HepG2 (cell line): Measurements from ENCODE around the gene EVA1A. TPM values are rescaled to one million over a fixed set of nuclear protein-coding genes. Genes with fewer than 3 reads are reported as not detected.

Experiments used
- ATAC-seq: fragments of 200-7000 bp; cut with Tn5 transposase; 3 replicates; pipeline ENCODE4 v1.9.1; 2020; ENCODE audit warnings: mild to moderate bottlenecking, moderate library complexity
- BruUV-seq: library from RNA; stranded (reverse); fragments of 400-500 nt; replicated peaks from 2 replicates; lab custom pipeline; 2021; lab: Mats Ljungman, UMichigan
- CTCF ChIA-PET: fragments of 300-600 bp; formaldehyde crosslinking; extraction: SDS; loops from one replicate; lab custom pipeline; 2021; ENCODE audit warnings: low total read pairs, inconsistent platforms, low intra/inter-chr PET ratio; lab: Yijun Ruan, JAX
- POLR2A ChIA-PET: fragments of 350-600 bp; sonication (Branson Sonifier 250); formaldehyde crosslinking; loops from one replicate; lab custom pipeline; 2020; ENCODE audit warnings: antibody characterized with exemption, inconsistent platforms; lab: Yijun Ruan, JAX
- DNase-seq: peaks from one replicate; pipeline ENCODE4 v3.0.0-alpha.2; 2015; ENCODE audit warnings: low spot score
- FAIRE-seq: peaks from 3 replicates; lab custom pipeline; 2011; peaks lifted over from hg19 to GRCh38; lab: Jason Lieb, UNC
- H2AFZ ChIP-seq: one replicate; pipeline ENCODE4 v1.6.1; 2011; ENCODE audit warnings: low read length, inconsistent platforms
- H3K27ac ChIP-seq: fragments of 300-600 bp; 3 replicates; pipeline ENCODE4 v1.8.0; 2011; ENCODE audit warnings: mixed run types, mild to moderate bottlenecking, mixed read lengths, low read length, inconsistent platforms; ENCODE audit not compliant: insufficient read depth; ENCODE audit errors: extremely low read length
- H3K27me3 ChIP-seq, 2 experiments: fragments of 200-600 bp in 1 of 2; 2 replicates in 1 of 2; 3 replicates in 1 of 2; pipeline versions ENCODE4 v1.6.0 to v1.8.0; 2011; ENCODE audit warnings: low read length in 2 of 2, mild to moderate bottlenecking in 2 of 2, moderate library complexity in 2 of 2, inconsistent platforms in 1 of 2; ENCODE audit not compliant: insufficient read depth in 2 of 2, control insufficient read depth in 1 of 2
- H3K36me3 ChIP-seq, 2 experiments: fragments of 200-600 bp in 1 of 2; replicated peaks in 1 of 2; 2 replicates in 1 of 2; 3 replicates in 1 of 2; pipeline versions ENCODE4 v1.5.1 to v1.8.0; 2011; ENCODE audit warnings: low read length in 2 of 2, inconsistent platforms in 1 of 2; ENCODE audit not compliant: insufficient read depth in 2 of 2, control insufficient read depth in 1 of 2
- H3K4me1 ChIP-seq: 2 replicates; pipeline ENCODE4 v1.5.1; 2012; ENCODE audit warnings: low read length, inconsistent platforms; ENCODE audit not compliant: insufficient read depth
- H3K4me2 ChIP-seq: 2 replicates; pipeline ENCODE4 v1.6.0; 2011; ENCODE audit warnings: low read depth, low read length, inconsistent platforms
- H3K4me3 ChIP-seq, 3 experiments: fragments of 200-600 bp in 1 of 3; sonication (generic), shearing (Covaris generic) in 1 of 3; replicated peaks in 1 of 3; 2 replicates each; pipeline ENCODE4 v1.5.1; 2011 to 2016; ENCODE audit warnings: low read length in 3 of 3, inconsistent platforms in 2 of 3, low read depth in 2 of 3, mild to moderate bottlenecking in 2 of 3, control low read depth in 1 of 3, mixed read lengths in 1 of 3; ENCODE audit not compliant: insufficient read depth in 1 of 3
- H3K79me2 ChIP-seq: one replicate; pipeline ENCODE4 v1.6.1; 2011; ENCODE audit warnings: low read length, inconsistent platforms; ENCODE audit not compliant: insufficient read depth
- H3K9ac ChIP-seq: 2 replicates; pipeline ENCODE4 v1.6.0; 2011; ENCODE audit warnings: mild to moderate bottlenecking, low read depth, low read length, inconsistent platforms; ENCODE audit not compliant: insufficient read depth
- H3K9me3 ChIP-seq: 2 replicates; pipeline ENCODE4 v1.5.1; 2012; ENCODE audit warnings: mild to moderate bottlenecking, low read length
- H4K20me1 ChIP-seq: 2 replicates; pipeline ENCODE4 v1.6.0; 2011; ENCODE audit warnings: inconsistent platforms, mild to moderate bottlenecking, low read length, moderate library complexity; ENCODE audit not compliant: insufficient read depth
- CBFB ChIP-seq: sonication (generic); formaldehyde crosslinking; IDR thresholded peaks from 2 replicates; pipeline ENCODE4 v1.4.0; 2020; ENCODE audit warnings: missing genetic modification reagents
- CSRNP1 ChIP-seq: sonication (generic); formaldehyde crosslinking; IDR thresholded peaks from 2 replicates; pipeline ENCODE4 v1.8.1; 2023; ENCODE audit warnings: mild to moderate bottlenecking, missing genetic modification reagents
- FOXA1 ChIP-seq, 2 experiments: fragments of 450-650 bp in 1 of 2; sonication (generic) in 1 of 2; formaldehyde crosslinking in 1 of 2; IDR thresholded peaks; 2 replicates each; pipeline versions ENCODE4 v1.4.0 to v1.6.1; 2016 to 2020; ENCODE audit warnings: missing genetic modification reagents in 1 of 2
- KDM1A ChIP-seq: IDR thresholded peaks from 2 replicates; pipeline ENCODE4 v1.6.1; 2016; ENCODE audit warnings: missing compliant biosample characterization
- NR2F2 ChIP-seq: IDR thresholded peaks from 2 replicates; pipeline ENCODE4 v1.6.1; 2012; ENCODE audit warnings: low read depth, inconsistent platforms, borderline replicate concordance
- RARG ChIP-seq: sonication (generic); formaldehyde crosslinking; IDR thresholded peaks from 2 replicates; pipeline ENCODE4 v1.4.0; 2020; ENCODE audit warnings: low read depth, mild to moderate bottlenecking, missing genetic modification reagents
- RCOR2 ChIP-seq: IDR thresholded peaks from 2 replicates; pipeline ENCODE4 v1.6.1; 2016; ENCODE audit warnings: missing biosample characterization, missing genetic modification reagents
- SALL2 ChIP-seq: sonication (generic); formaldehyde crosslinking; IDR thresholded peaks from 2 replicates; pipeline ENCODE4 v1.8.1; 2023; ENCODE audit warnings: mild to moderate bottlenecking, missing genetic modification reagents, inconsistent platforms
- ZFP36 ChIP-seq: fragments of 150-350 bp; IDR thresholded peaks from 2 replicates; pipeline ENCODE4 v1.6.1; 2018; ENCODE audit warnings: borderline replicate concordance, low read length, low read depth; ENCODE audit not compliant: partially characterized antibody
- ZKSCAN8 ChIP-seq: IDR thresholded peaks from 2 replicates; pipeline ENCODE4 v1.6.1; 2016; ENCODE audit warnings: borderline replicate concordance, missing genetic modification reagents, missing compliant biosample characterization
- ZNF335 ChIP-seq: sonication (generic); formaldehyde crosslinking; IDR thresholded peaks from 2 replicates; pipeline ENCODE4 v1.4.0; 2020; ENCODE audit warnings: missing genetic modification reagents
- ZNF34 ChIP-seq: sonication (generic); formaldehyde crosslinking; IDR thresholded peaks from 2 replicates; pipeline ENCODE4 v1.4.0; 2020; ENCODE audit warnings: mild to moderate bottlenecking, missing genetic modification reagents, borderline replicate concordance
- ZNF619 ChIP-seq: sonication (generic); formaldehyde crosslinking; IDR thresholded peaks from 2 replicates; pipeline ENCODE4 v1.4.0; 2020; ENCODE audit warnings: mild to moderate bottlenecking, missing genetic modification reagents
- WGBS: methylation state at CpG from one replicate; pipeline ENCODE4 v1.1.6; 2017; ENCODE audit warnings: low lambda C conversion rate; 5-methylcytosine and 5-hydroxymethylcytosine counted together
- in situ Hi-C: cut with HindIII; loops from 2 replicates; pipeline ENCODE4 v1.10.0; 2017; ENCODE audit warnings: low pct_unique_long_range_greater_than_20kb; ENCODE audit not compliant: extremely low pct_ligation_motif_present
- intact Hi-C: fragments of 100-400 bp; cut with micrococcal nuclease; formaldehyde crosslinking; loops from one replicate; pipeline ENCODE4 v1.10.0; 2022; ENCODE audit not compliant: unreplicated experiment
- polyA plus RNA-seq, 8 experiments: library from polyadenylated mRNA; depleted of rRNA in 3 of 8; stranded (reverse) in 7 of 8; unstranded in 1 of 8; fragments of >200 nt; fragmentation: Illumina TruSeq in 4 of 8; extraction: Trizol in 4 of 8; gene quantifications; 2 replicates each; pipeline versions ENCODE4 v1.2.1 to v1.2.3, GENCODE V29; 2011 to 2016; ENCODE audit warnings: low read depth in 4 of 8, missing spikeins in 1 of 8, mixed read lengths in 1 of 8; ENCODE audit not compliant: insufficient read depth in 1 of 8
- total RNA-seq, 5 experiments: library from RNA; depleted of rRNA; stranded (reverse); fragments of >200 nt; fragmentation: Illumina TruSeq; extraction: Trizol; gene quantifications; 2 replicates each; pipeline ENCODE4 v1.2.3, GENCODE V29; 2016; ENCODE audit warnings: low read depth in 1 of 5
- TF ChIP-seq, protein P1 (sequence below): sonication (generic); formaldehyde crosslinking; conservative IDR thresholded peaks from 2 replicates; pipeline ENCODE4 v1.4.0; 2020; ENCODE audit warnings: mild to moderate bottlenecking, missing genetic modification reagents, moderate library complexity
- TF ChIP-seq, protein P2 (sequence below): sonication (generic); formaldehyde crosslinking; IDR thresholded peaks from 2 replicates; pipeline ENCODE4 v1.4.0; 2020; ENCODE audit warnings: mild to moderate bottlenecking, missing genetic modification reagents
- TF ChIP-seq, protein P3 (sequence below): sonication (generic); formaldehyde crosslinking; IDR thresholded peaks from 2 replicates; pipeline ENCODE4 v1.5.0; 2020; ENCODE audit warnings: missing genetic modification reagents, mild to moderate bottlenecking, borderline replicate concordance

Gene EVA1A
- total and polyA plus RNA-seq, 2 of the 13 experiments (the other 11 are each of a cell fraction or from before 2014, with no cell fraction given): 57.5 to 57.8 TPM

DNA sequence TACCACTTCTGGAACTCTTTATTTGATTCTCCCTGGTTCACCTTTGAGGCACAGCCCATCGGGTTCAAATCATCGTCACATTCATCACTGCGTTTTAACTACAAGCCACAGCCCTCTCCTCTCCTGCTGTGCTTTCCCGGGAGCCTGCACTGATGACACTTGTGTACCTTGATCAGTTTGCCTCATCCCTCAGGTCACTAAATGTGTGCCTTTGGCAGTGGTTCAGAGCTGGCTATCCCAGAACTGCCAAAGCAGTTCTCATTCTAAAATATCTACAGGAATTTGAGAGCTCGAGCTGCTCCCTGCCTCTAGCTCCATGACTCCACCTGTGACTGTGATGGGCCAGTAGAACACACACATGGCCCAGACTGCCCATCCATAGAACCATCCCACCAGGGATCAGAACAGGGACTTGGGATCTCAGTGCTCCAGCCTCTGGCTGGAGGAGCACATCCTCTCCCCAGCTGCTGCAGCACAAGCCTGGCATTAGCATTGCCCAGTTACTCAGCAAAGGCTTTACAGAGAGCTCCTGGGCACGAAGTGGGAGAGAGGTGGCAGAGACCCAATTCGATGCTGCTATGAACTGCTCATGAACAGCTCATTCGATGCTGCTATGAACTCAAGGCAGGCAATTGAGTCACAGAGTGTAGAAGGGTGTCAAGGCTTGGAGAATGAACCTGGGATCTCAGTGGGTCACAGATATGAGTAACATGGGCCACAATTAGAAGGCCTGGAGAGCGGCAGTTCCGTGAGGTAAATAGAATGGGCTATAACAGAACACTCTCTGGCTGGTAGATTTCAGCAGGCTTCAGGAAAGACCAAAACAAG, 41.9 kb downstream of the EVA1A start:
- H3K79me2 ChIP-seq: peaks cover 62% of the 10 kb centered on the region
- ATAC-seq (peak; percentile 20), DNase-seq (peak; percentile 64), FAIRE-seq (no peak)
- WGBS: 63% methylated on average over 10 of the region's 10 CpGs
- intact Hi-C loops: no loop called here
- POLR2A ChIA-PET: interaction anchor here (0.6 to 7.3 kb wide), 9 partner anchors 8 to 52 kb away, joined by 3 to 73 read pairs (median 7); partner anchors contain the start of gene EVA1A
- H3K27ac ChIP-seq: peak overlapping the region; percentile 92
- no TSS peak for BruUV-seq
- H3K4me3 ChIP-seq: no peak overlapping the region
- peaks cover 3% of the 10 kb centered on the region; the same call in 1 of the 2 replicates for H3K9me3 ChIP-seq
- peak overlapping the region; percentile 66 for H3K9ac ChIP-seq
- in situ Hi-C loops: loop anchor here (5.0 kb wide), 1 partner anchor 53 kb away; no protein-coding TSS in a partner anchor
- H3K4me2 ChIP-seq: peak overlapping the region; percentile 33
- H3K36me3 ChIP-seq: peaks cover 28 to 55% of the 10 kb centered on the region in 2 experiments
- H4K20me1 ChIP-seq: no peaks in the 10 kb centered on the region
- peaks cover 97% of the 10 kb centered on the region for H3K4me1 ChIP-seq
- no peaks in the 10 kb centered on the region for H3K27me3 ChIP-seq
- CTCF ChIA-PET: no interaction called here
- H2AFZ ChIP-seq: no peak overlapping the region
- TF ChIP-seq FOXA1 (IDR thresholded peaks at IDR 0.05) (no peak), FOXA1 (CRISPR knock-in tag; IDR thresholded peaks at IDR 0.05) (peak; percentile 42; the same call in 1 of the 2 replicates), CSRNP1 (CRISPR knock-in tag) (no peak), ZNF335 (CRISPR knock-in tag) (no peak), ZFP36 (no peak), NR2F2 (0 out of 2 replicates have a peak, but pooled peaks have one; percentile 11), KDM1A (CRISPR knock-in tag) (peak; percentile 50; the same call in 1 of the 2 replicates), RCOR2 (CRISPR knock-in tag) (peak; percentile 50; the same call in 1 of the 2 replicates), ZNF34 (CRISPR knock-in tag) (no peak), ZKSCAN8 (CRISPR knock-in tag) (peak; percentile 56; the same call in 1 of the 2 replicates), RARG (no peak), CBFB (CRISPR knock-in tag) (peak; percentile 57; the same call in 1 of the 2 replicates), SALL2 (CRISPR knock-in tag) (0 out of 2 replicates have a peak, but pooled peaks have one; percentile 22), ZNF619 (no peak)
- TF ChIP-seq, protein P1, sequence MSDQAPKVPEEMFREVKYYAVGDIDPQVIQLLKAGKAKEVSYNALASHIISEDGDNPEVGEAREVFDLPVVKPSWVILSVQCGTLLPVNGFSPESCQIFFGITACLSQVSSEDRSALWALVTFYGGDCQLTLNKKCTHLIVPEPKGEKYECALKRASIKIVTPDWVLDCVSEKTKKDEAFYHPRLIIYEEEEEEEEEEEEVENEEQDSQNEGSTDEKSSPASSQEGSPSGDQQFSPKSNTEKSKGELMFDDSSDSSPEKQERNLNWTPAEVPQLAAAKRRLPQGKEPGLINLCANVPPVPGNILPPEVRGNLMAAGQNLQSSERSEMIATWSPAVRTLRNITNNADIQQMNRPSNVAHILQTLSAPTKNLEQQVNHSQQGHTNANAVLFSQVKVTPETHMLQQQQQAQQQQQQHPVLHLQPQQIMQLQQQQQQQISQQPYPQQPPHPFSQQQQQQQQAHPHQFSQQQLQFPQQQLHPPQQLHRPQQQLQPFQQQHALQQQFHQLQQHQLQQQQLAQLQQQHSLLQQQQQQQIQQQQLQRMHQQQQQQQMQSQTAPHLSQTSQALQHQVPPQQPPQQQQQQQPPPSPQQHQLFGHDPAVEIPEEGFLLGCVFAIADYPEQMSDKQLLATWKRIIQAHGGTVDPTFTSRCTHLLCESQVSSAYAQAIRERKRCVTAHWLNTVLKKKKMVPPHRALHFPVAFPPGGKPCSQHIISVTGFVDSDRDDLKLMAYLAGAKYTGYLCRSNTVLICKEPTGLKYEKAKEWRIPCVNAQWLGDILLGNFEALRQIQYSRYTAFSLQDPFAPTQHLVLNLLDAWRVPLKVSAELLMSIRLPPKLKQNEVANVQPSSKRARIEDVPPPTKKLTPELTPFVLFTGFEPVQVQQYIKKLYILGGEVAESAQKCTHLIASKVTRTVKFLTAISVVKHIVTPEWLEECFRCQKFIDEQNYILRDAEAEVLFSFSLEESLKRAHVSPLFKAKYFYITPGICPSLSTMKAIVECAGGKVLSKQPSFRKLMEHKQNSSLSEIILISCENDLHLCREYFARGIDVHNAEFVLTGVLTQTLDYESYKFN (CRISPR knock-in tag): peak; percentile 49
- TF ChIP-seq, protein P2, sequence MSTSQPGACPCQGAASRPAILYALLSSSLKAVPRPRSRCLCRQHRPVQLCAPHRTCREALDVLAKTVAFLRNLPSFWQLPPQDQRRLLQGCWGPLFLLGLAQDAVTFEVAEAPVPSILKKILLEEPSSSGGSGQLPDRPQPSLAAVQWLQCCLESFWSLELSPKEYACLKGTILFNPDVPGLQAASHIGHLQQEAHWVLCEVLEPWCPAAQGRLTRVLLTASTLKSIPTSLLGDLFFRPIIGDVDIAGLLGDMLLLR (CRISPR knock-in tag): no peak
- TF ChIP-seq, protein P3, sequence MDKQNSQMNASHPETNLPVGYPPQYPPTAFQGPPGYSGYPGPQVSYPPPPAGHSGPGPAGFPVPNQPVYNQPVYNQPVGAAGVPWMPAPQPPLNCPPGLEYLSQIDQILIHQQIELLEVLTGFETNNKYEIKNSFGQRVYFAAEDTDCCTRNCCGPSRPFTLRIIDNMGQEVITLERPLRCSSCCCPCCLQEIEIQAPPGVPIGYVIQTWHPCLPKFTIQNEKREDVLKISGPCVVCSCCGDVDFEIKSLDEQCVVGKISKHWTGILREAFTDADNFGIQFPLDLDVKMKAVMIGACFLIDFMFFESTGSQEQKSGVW (CRISPR knock-in tag): no peak
